Upper lobe of left lung (tissue), 4 donors: ENCODE results near the gene TAF10.

Experiments used
- CTCF ChIP-seq, 6 experiments: fragments of 450-650 bp in 4 of 6; fragments of 200-600 bp in 2 of 6; sonication (generic) in 2 of 6; IDR thresholded peaks; one replicate each; pipeline ENCODE4 v1.5.1; 2016 to 2019; ENCODE audit warnings: antibody characterized with exemption in 6 of 6
- EP300 ChIP-seq, 4 donors: sonication (generic); formaldehyde crosslinking; IDR thresholded peaks; one replicate each; pipeline ENCODE4 v1.5.1; 2017; ENCODE audit warnings: antibody characterized with exemption in 4 of 4, control low read depth in 2 of 4
- POLR2A ChIP-seq, 4 donors: fragments of 450-650 bp; IDR thresholded peaks; one replicate each; pipeline ENCODE4 v1.5.1; 2016 to 2017; ENCODE audit warnings: antibody characterized with exemption in 4 of 4, mild to moderate bottlenecking in 2 of 4
- POLR2AphosphoS5 ChIP-seq, 2 donors: sonication (generic); formaldehyde crosslinking; IDR thresholded peaks; one replicate each; pipeline ENCODE4 v1.5.1; 2017; ENCODE audit warnings: antibody characterized with exemption in 2 of 2

GRCh38 chr11:6656936-6657335 lies 44.9 kb upstream of the TAF10 start:
- TF ChIP-seq CTCF (IDR thresholded peaks at IDR 0.05) (no peak), POLR2AphosphoS5 (IDR thresholded peaks at IDR 0.05) (no peak), POLR2A (IDR thresholded peaks at IDR 0.05) (no peak), EP300 (IDR thresholded peaks at IDR 0.05) (no peak)
